ENCODE results near the gene ARG1. TPM values are rescaled to one million over a fixed set of nuclear protein-coding genes. Genes with fewer than 3 reads are reported as not detected.

ARG1 gene
- total RNA-seq, 6 experiments from 2014 or later: 428 to 1,179 (median 813) TPM

DNA sequence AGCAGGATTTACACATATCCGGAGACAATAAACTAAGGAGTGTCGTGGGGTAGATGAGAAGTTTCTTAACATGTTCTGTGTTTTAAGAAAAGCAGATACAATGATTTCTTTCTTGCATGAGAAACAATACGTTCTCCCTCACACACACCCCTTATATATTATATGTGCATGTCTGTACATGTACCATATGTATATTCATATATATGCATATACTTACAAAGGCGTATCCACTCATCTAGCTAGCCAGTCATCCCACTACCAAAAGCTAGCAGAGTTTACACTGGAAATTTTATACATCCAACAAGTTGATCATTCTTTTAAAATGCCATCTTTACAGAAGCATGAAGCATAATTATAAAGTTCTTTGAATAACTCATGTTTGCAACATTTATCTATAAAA, 14.9 kb downstream of the ARG1 start:
- H3K27me3 ChIP-seq: no peaks in the 10 kb centered on the region
- peaks cover 2 to 74% (median 17%) of the 10 kb centered on the region in 4 donors for H3K36me3 ChIP-seq
- 91% methylated on average over 4 of the region's 4 CpGs for WGBS (ENCODE audit: insufficient coverage, low coverage, low lambda C conversion rate, missing lambda C conversion rate)
- H3K4me1 ChIP-seq: no peaks in the 10 kb centered on the region
- H3K4me3 ChIP-seq: no peak overlapping the region
- intact Hi-C loops (cut with DNase I): no loop called here
- TF ChIP-seq, protein P1, sequence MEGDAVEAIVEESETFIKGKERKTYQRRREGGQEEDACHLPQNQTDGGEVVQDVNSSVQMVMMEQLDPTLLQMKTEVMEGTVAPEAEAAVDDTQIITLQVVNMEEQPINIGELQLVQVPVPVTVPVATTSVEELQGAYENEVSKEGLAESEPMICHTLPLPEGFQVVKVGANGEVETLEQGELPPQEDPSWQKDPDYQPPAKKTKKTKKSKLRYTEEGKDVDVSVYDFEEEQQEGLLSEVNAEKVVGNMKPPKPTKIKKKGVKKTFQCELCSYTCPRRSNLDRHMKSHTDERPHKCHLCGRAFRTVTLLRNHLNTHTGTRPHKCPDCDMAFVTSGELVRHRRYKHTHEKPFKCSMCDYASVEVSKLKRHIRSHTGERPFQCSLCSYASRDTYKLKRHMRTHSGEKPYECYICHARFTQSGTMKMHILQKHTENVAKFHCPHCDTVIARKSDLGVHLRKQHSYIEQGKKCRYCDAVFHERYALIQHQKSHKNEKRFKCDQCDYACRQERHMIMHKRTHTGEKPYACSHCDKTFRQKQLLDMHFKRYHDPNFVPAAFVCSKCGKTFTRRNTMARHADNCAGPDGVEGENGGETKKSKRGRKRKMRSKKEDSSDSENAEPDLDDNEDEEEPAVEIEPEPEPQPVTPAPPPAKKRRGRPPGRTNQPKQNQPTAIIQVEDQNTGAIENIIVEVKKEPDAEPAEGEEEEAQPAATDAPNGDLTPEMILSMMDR (IDR thresholded peaks at IDR 0.05): no peak
- no peak for TF ChIP-seq POLR2A (IDR thresholded peaks at IDR 0.05)
- DNase-seq (no peak), ATAC-seq (no peak)
- no peak overlapping the region for H3K27ac ChIP-seq
- no peaks in the 10 kb centered on the region for H3K9me3 ChIP-seq

DNA sequence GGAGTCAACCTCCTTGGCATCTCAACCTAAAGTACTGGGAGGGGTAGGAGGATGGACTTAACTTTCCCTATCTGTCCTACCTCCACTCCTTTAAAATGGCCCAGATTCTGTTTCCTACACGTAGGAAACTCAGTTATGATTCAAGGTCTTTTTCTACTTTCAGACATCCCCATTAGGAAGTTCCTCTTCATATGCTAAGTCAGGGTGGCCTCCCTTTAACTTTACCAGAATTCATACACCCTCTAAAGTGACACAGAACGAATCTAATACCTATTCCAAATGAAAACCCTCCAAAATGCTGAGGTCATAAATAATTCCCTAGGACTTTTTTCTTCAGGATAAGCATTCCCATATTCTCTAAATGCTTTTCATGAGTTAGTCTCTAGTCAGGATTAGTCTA, 15.6 kb downstream of the ARG1 start:
- DNase-seq: no peak
- Histone ChIP-seq H3K4me3 (no peak overlapping the region), H3K9me3 (no peaks in the 10 kb centered on the region), H3K4me1 (no peaks in the 10 kb centered on the region), H3K27ac (no peak overlapping the region), H3K27me3 (no peaks in the 10 kb centered on the region), H3K36me3 (peaks cover 0 to 72% (median 13%) of the 10 kb centered on the region in 4 donors)
- TF ChIP-seq POLR2A (IDR thresholded peaks at IDR 0.05): no peak
- TF ChIP-seq, protein P1 (IDR thresholded peaks at IDR 0.05): no peak
- intact Hi-C loops (cut with DNase I): no loop called here
- no peak for ATAC-seq
- WGBS (ENCODE audit: insufficient coverage, low coverage, low lambda C conversion rate, missing lambda C conversion rate): 54% methylated on average over 2 of the region's 2 CpGs

DNA sequence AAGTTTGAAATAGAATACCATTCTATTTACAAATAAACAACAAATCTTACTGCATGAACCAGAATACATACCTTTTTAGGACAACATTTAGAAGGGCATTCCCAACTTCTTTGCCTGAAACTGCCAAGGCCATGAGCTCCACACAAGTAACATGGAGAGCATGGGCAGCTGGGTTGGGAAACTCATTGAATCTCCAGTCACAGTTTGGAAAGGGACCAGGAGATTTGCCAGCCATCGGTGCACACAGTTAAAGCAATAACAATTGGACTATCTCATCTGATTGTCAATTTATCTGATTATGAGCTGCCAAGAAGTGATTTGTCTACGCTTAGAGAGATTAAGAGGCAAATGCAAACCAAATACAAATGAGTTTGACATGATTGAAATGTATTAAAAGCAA, 19.9 kb downstream of the ARG1 start:
- peaks cover 0 to 80% (median 20%) of the 10 kb centered on the region in 4 donors for H3K36me3 ChIP-seq
- ATAC-seq: no peak
- DNase-seq: no peak
- no peaks in the 10 kb centered on the region for H3K27me3 ChIP-seq
- H3K4me3 ChIP-seq: no peak overlapping the region
- H3K9me3 ChIP-seq: no peaks in the 10 kb centered on the region
- TF ChIP-seq, protein P1 (IDR thresholded peaks at IDR 0.05): no peak
- TF ChIP-seq POLR2A (IDR thresholded peaks at IDR 0.05): no peak
- intact Hi-C loops (cut with DNase I): no loop called here
- H3K27ac ChIP-seq: no peak overlapping the region
- 66% methylated on average over 2 of the region's 2 CpGs for WGBS (ENCODE audit: insufficient coverage, low coverage, low lambda C conversion rate, missing lambda C conversion rate)
- H3K4me1 ChIP-seq: no peaks in the 10 kb centered on the region

DNA sequence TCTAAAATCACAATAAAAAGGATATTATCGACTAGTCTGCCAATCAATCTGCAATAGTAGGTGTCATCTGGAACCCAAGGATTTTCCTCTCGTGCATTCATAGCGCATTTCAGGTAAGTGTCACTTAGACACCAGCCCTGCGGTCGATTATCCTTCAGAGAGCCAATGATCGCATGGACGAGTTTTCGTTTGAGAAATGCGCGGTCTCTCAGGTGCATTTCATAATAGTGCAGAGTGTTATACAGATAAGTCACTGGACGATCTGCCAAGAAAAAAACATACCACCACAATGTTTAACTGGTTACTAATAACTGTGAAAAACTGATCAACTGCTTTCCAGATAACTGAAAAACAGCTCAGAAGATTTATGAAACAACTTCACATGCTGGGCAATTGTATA, 21.0 kb downstream of the ARG1 start:
- no peak for DNase-seq
- H3K4me3 ChIP-seq: no peak overlapping the region
- TF ChIP-seq, protein P1 (IDR thresholded peaks at IDR 0.05): no peak
- ATAC-seq: peak; percentile 58 to 87 (median 86)
- intact Hi-C loops (cut with DNase I): no loop called here
- no peaks in the 10 kb centered on the region for H3K9me3 ChIP-seq
- no peaks in the 10 kb centered on the region for H3K4me1 ChIP-seq
- H3K27me3 ChIP-seq: no peaks in the 10 kb centered on the region
- peaks cover 0 to 87% (median 23%) of the 10 kb centered on the region in 4 donors for H3K36me3 ChIP-seq
- H3K27ac ChIP-seq: no peak overlapping the region
- WGBS (ENCODE audit: insufficient coverage, low coverage, low lambda C conversion rate, missing lambda C conversion rate): 34% methylated on average over 11 of the region's 11 CpGs

DNA sequence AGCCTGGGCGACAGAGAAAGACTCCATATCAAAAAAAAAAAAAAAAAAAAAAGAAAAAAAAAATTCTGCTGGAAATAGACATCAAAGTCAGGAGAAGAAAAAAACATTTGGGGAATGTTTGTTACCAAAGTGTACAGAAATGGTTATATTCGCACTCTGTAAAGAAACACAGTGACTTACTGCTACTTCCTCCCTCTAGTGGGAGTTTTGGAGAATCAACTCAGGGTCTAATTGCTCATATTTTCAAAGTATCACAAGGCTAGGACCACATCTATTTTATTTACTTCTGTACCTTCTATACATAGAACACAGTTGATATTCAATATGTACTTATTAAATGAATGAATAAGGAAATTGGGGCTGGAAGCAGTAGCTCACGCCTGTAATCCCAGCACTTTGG, 24.4 kb downstream of the ARG1 start:
- no peak overlapping the region for H3K4me3 ChIP-seq
- no peaks in the 10 kb centered on the region for H3K27me3 ChIP-seq
- no peak for TF ChIP-seq POLR2A (IDR thresholded peaks at IDR 0.05)
- TF ChIP-seq, protein P1 (IDR thresholded peaks at IDR 0.05): peak; percentile 46 to 55 (median 51)
- no peaks in the 10 kb centered on the region for H3K4me1 ChIP-seq
- H3K36me3 ChIP-seq: peaks cover 0 to 86% (median 33%) of the 10 kb centered on the region in 4 donors
- no peak overlapping the region for H3K27ac ChIP-seq
- WGBS (ENCODE audit: insufficient coverage, low coverage, low lambda C conversion rate, missing lambda C conversion rate): 84% methylated on average over 3 of the region's 3 CpGs
- intact Hi-C loops (cut with DNase I): no loop called here
- no peaks in the 10 kb centered on the region for H3K9me3 ChIP-seq
- ATAC-seq (peak; percentile 71 to 74 (median 74)), DNase-seq (no peak)

Measured in right lobe of liver (tissue), 6 donors.